ENCODE measurements around the gene MSH5. TPM values are rescaled to one million over a fixed set of nuclear protein-coding genes. Genes with fewer than 3 reads are reported as not detected.
A peak's percentile ranks its signal among the peaks of the same experiment; 100 is the strongest.

Gene MSH5
- total RNA-seq, 1 donor from 2014 or later, result 50.9 TPM

- TF ChIP-seq EZH2 (IDR thresholded peaks at IDR 0.05), result no peak
- H3K4me3 ChIP-seq, result no peak overlapping the region
These were observed 27.4 kb downstream of the MSH5 start for GRCh38 chr6:31767096-31767645.

GRCh38 chr6:31768363-31769257 lies 28.8 kb downstream of the MSH5 start:
- DNase-seq (ENCODE audit: low spot score), result no peak
- H3K4me1 ChIP-seq, result peaks cover 14% of the 10 kb centered on the region
- no peak overlapping the region for H3K27ac ChIP-seq
- H3K79me2 ChIP-seq (ENCODE audit: low read depth), result no peaks in the 10 kb centered on the region
- Mint-ChIP-seq H3K4me3 (no peak overlapping the region), H3K27ac (peak overlapping the region; percentile 60), H3K27me3 (ENCODE audit: insufficient read depth, low read depth) (peaks cover 2% of the 10 kb centered on the region), H3K9me3 (no peaks in the 10 kb centered on the region), H3K4me1 (peaks cover 14% of the 10 kb centered on the region), H3K36me3 (peaks cover 2% of the 10 kb centered on the region)
- H3K9me3 ChIP-seq (ENCODE audit: low read depth), result no peaks in the 10 kb centered on the region
- H3F3A ChIP-seq (ENCODE audit: low read depth), result peaks cover 11% of the 10 kb centered on the region
- no peaks in the 10 kb centered on the region for H4K20me1 ChIP-seq (ENCODE audit: low read depth)
- H3K36me3 ChIP-seq, result no peaks in the 10 kb centered on the region
- H3K27me3 ChIP-seq, result no peaks in the 10 kb centered on the region
- no peak overlapping the region for H3K4me3 ChIP-seq
- no peak overlapping the region for H3K9ac ChIP-seq
- no peak overlapping the region for H2AFZ ChIP-seq (replicated peaks)
- H3K4me2 ChIP-seq, result no peak overlapping the region
- TF ChIP-seq, protein P1, sequence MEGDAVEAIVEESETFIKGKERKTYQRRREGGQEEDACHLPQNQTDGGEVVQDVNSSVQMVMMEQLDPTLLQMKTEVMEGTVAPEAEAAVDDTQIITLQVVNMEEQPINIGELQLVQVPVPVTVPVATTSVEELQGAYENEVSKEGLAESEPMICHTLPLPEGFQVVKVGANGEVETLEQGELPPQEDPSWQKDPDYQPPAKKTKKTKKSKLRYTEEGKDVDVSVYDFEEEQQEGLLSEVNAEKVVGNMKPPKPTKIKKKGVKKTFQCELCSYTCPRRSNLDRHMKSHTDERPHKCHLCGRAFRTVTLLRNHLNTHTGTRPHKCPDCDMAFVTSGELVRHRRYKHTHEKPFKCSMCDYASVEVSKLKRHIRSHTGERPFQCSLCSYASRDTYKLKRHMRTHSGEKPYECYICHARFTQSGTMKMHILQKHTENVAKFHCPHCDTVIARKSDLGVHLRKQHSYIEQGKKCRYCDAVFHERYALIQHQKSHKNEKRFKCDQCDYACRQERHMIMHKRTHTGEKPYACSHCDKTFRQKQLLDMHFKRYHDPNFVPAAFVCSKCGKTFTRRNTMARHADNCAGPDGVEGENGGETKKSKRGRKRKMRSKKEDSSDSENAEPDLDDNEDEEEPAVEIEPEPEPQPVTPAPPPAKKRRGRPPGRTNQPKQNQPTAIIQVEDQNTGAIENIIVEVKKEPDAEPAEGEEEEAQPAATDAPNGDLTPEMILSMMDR (IDR thresholded peaks at IDR 0.05), result no peak
- TF ChIP-seq EZH2phosphoT487 (IDR thresholded peaks at IDR 0.05) (no peak), EZH2 (IDR thresholded peaks at IDR 0.05) (no peak)

More at GRCh38 chr6:31767096-31767645, 27.4 kb downstream of the MSH5 start:
- H3K4me2 ChIP-seq, result no peak overlapping the region
- Mint-ChIP-seq H3K9me3 (no peaks in the 10 kb centered on the region), H3K27ac (no peak overlapping the region), H3K4me3 (no peak overlapping the region), H3K36me3 (peaks cover 6% of the 10 kb centered on the region), H3K4me1 (peaks cover 26% of the 10 kb centered on the region), H3K27me3 (ENCODE audit: insufficient read depth, low read depth) (peaks cover 2% of the 10 kb centered on the region)
- no peak for DNase-seq (ENCODE audit: low spot score)
- no peaks in the 10 kb centered on the region for H3K79me2 ChIP-seq (ENCODE audit: low read depth)
- H3K27ac ChIP-seq, result no peak overlapping the region
- no peaks in the 10 kb centered on the region for H3K27me3 ChIP-seq
- no peaks in the 10 kb centered on the region for H3K36me3 ChIP-seq
- H4K20me1 ChIP-seq (ENCODE audit: low read depth), result no peaks in the 10 kb centered on the region
- peaks cover 23% of the 10 kb centered on the region for H3K4me1 ChIP-seq
- no peaks in the 10 kb centered on the region for H3K9me3 ChIP-seq (ENCODE audit: low read depth)
- peaks cover 18% of the 10 kb centered on the region for H3F3A ChIP-seq (ENCODE audit: low read depth)
- no peak overlapping the region for H3K9ac ChIP-seq
- no peak overlapping the region for H2AFZ ChIP-seq (replicated peaks)

DNA sequence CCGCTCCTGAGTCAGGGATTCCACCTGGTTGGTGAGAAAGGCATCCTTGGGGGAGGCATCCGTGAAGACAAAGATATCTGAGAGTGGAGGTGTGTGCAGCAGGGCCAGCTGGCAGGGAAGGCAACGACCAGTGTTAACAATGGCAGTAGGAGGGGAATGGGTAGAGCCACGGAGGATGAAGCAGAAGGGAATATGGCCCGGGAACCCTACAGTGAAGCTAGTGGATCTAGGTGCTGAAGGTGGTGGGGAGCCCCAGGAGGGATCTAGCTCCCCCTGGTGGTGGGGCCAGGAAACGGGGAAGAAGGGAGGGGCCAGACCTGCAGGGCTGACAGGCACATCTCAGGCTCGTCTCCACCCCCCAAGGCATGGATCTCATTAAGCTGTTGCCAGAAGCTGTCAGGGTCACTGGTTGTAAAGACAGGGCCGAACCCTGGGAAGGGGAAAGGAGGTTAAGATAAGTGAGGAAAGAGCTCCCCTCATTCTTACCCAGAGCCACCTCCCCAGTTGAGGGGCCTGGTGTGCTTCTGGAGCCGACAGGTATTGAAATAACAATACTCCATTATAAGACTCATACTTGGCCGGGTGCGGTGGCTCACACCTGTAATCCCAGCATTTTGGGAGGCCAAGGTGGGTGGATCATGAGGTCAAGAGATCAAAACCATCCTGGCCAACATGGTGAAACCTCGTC lies 30.0 kb downstream of the MSH5 start:
- no peak overlapping the region for H3K4me3 ChIP-seq
- no peaks in the 10 kb centered on the region for H3K27me3 ChIP-seq
- H3K36me3 Mint-ChIP-seq, result no peaks in the 10 kb centered on the region
- peaks cover 2% of the 10 kb centered on the region for H3K27me3 Mint-ChIP-seq (ENCODE audit: insufficient read depth, low read depth)
- no peaks in the 10 kb centered on the region for H3K9me3 ChIP-seq (ENCODE audit: low read depth)
- H3K27ac ChIP-seq, result no peak overlapping the region
- H3K9me3 Mint-ChIP-seq, result no peaks in the 10 kb centered on the region
- H2AFZ ChIP-seq (replicated peaks), result no peak overlapping the region
- H3K36me3 ChIP-seq, result no peaks in the 10 kb centered on the region
- peak overlapping the region; percentile 3 for H3K4me3 Mint-ChIP-seq
- no peaks in the 10 kb centered on the region for H3K79me2 ChIP-seq (ENCODE audit: low read depth)
- H3K27ac Mint-ChIP-seq, result peak overlapping the region; percentile 51
- H3K4me1 ChIP-seq, result peaks cover 6% of the 10 kb centered on the region
- no peaks in the 10 kb centered on the region for H3F3A ChIP-seq (ENCODE audit: low read depth)
- no peaks in the 10 kb centered on the region for H4K20me1 ChIP-seq (ENCODE audit: low read depth)
- peak; percentile 55 for DNase-seq (ENCODE audit: low spot score)
- TF ChIP-seq, protein P1 (IDR thresholded peaks at IDR 0.05), result peak; percentile 64
- TF ChIP-seq EZH2 (IDR thresholded peaks at IDR 0.05) (no peak), EZH2phosphoT487 (IDR thresholded peaks at IDR 0.05) (no peak)
- peaks cover 5% of the 10 kb centered on the region for H3K4me1 Mint-ChIP-seq
- no peak overlapping the region for H3K9ac ChIP-seq
- H3K4me2 ChIP-seq, result no peak overlapping the region

All from neural progenitor cell (in vitro differentiated cells).